Middle frontal gyrus (tissue), 1 donor: ENCODE data around the gene NREP.
"Not testable (repeated sequence)": the region's sequence is repeated elsewhere in the genome, so short reads cannot be mapped to it uniquely, and the experiment has no call there.

Source experiments
- DNase-seq: peaks from one replicate; pipeline ENCODE4 v3.0.0-alpha.2; 2015; ENCODE audit warnings: low spot score; ENCODE audit errors: extremely low spot score

Gene NREP

DNA sequence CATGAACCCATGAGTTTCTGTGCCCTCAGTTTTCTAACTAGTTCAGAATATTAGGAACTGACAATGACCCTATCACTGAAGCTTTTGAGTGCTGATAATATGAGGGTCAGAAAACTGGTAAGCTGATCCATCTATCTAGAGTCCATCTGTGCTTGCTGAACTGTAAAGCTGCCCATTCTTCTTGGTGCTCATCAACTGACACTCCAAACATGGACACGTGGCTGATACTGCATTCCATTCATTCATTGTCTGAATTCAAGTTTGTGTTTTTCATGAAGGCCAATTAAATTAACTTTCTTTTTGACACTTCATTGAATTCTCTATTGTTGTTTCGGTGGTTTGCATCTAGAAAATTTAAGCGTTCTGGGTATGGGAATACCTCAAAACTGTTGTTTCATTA is 17.6 kb downstream of the NREP start:
- DNase-seq = no peak

DNA sequence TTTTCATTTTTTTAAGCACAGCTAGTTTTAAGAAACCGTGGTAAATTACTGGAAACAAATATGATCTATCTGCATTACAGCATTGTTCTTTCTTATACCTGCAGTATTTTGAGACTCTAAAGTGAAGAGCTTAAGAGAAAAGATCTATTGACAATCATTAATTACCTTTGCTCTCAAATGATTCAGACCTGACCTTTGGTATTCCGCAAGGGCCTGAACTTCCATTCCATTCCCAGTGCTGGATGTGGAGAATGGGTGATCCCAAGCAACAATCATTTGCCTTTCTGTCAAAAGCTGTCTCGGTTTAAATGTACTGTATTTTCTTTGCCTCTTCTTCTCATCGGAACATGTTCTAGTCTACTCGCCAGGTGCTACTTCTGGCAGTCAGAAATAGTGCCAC is 18.9 kb downstream of the NREP start:
- no peak for DNase-seq

DNA sequence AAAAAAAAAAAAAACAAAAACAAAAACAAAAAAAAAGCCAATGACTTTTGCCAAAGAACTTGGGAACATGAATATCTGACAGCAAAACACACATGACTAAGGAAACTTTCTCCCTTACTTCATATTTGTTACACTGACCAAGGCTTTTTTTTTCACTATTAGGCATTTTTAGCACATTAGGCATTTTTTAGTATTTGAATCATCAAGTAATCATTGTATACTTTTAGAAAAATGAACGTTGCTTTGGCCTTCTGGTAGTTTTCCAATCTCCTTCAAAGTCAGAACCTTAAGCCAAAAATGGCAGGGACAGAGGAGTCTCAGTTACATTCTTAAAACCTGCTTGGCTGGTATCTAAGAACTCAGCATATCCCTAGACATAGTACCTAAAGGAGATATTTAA is 19.3 kb downstream of the NREP start:
- no peak for DNase-seq

DNA sequence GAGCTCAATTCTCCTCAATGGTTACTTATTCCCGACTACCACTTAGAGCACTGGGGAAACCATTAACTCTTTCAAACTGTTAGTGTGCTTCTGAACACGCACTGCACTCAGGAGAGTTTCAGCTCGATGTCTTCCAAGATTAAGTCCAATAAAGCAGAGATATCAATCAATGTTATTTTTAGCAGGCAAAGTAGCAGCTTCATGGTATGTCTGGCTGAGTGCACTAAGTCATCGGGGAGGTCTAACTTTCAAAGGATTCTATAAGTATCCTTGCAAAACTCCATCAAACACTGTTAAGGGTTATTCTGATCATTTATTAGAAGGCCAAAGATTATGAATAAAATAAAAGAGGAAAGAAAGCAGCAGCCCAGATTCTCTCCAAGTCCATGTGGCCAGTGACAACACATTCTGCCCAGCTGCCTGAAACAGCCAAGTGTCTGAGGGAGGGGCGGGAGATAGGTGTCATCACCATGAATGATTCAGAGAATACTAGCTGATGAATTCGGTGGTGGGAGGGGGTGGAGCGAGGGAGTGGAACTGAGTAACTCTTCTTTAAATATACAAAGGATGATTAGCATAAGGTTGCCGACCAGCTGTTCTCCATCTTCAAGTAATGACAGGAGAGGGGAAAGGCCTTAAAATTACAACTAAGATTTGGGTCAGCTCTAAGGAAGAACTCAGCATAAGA is 21.3 kb downstream of the NREP start:
- DNase-seq = no peak

DNA sequence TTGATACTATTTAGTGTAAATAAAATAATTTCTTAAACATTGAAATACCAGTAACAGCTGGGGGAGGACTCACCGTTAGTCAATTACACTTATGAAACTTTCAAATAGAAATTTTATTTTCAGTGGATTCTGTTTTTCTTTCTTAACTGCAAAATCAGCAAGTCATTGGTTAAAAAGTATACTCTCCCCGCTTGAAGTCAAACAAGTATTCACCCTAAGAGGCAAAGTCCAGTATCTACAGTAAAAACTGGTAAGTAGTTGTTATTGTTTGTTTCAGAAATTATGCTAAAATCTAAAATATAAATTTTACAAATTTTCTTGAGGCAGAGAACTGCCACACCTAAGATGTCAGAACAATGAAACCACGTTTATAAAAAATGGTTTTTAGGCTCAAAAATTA is 22.4 kb downstream of the NREP start:
- no peak for DNase-seq

DNA sequence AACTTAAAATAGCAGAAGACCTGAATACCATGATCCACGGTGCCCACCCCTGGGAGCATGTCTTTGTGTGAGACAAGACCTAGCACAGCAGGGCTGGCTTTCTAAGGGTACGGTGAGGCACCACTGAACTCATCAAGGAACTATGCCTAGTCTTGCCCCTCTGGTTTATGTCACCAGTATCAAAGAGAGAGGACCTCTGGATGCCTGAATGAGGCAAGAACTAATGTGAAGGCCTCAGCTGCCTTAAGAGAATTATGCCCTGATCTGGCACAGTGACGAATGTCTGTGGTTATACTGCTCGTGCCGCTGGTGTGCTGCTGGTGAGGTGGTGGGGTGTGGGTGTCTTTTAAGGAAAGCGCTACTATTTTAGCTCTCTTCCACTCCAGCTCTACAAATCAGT is 23.0 kb downstream of the NREP start:
- no peak for DNase-seq

DNA sequence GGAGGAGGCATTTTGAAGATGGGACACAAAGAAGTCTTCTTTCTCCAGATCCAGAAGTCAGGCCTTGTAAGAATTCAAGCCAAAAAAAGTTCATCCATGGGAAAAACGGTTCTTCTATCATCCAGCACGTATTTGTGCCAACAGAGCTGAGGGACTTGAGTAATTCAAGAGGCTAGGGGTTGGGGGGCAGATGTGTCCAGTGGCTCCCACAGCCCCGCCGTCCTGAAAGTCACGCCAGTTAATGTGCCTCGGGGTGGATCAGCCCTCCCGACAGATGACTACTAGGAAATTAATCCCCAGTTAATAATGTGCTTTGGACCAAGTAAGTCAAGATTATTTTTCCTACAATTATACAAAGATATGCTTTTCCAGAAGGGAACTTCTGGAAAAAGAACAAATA is 23.4 kb downstream of the NREP start:
- DNase-seq = no peak

DNA sequence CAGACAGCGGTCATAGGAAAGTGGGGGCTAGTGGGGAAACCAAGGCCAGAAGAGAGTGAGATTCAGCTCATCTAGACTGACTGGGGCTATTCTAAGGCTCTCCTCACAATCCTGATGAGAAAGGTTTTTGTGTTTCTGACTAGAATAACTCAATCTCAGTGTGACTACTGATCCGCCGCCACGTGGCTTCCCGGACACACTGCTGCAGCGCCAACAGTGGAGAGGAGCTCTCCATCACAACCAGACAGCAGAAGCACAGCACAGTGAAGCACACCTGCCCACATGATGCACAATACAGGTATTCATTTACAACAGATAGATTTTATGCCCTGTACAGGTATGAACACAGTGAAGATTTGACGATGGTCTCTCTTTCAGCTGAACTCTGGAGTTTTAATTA is 25.4 kb downstream of the NREP start:
- DNase-seq = no peak

DNA sequence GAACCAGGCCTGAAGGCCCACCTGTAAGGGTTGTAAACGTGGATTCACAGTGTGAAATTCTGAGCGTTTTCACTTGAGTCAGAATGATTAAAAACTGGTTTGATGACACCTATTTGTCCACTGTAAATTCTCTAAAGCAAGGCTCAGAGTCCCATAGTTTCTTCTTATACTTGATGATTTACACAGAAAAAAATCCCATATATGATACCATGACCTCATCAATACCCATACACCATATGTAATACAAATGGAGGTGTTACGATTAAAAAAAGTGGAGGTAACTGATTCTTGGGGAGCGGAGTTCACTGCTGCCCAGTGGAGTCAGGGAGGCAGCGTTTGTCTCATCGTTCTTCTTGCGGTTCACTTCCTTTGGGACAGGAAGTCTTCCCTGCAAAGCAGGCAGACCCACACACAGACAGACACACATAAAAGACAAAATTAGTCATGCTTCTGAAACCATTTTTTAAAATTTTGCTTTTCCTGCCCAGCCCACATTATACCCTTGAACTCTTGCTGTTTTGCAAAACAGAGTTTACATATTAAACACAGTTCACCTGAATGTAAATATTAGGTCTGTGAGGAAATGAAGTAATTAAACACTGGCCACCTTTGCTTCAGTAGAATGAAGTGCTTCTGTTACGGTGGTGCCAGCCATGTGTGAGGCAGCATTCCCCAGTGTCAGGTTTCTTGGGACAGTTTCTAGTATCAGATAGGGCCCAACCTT is 26.2 kb downstream of the NREP start:
- no peak for DNase-seq

DNA sequence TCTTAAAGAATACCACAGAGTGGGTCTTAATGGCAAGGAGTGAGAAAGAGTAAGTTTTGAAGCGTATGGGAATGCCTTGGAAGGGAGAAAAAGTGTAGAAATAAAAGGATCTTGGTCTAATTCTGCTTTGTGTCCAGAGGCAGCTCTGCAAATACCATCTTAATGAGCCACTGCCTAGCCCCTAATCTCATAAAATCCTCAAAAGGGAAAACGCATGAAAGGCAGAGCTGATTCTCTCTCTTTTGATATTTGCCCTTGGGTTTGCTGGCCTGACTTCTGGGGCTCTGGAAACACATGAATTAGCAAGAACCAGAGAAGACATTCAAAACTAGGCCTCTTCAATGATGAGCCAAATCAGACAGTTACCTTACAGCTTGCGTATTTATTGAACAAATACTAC is 28.1 kb downstream of the NREP start:
- no peak for DNase-seq

DNA sequence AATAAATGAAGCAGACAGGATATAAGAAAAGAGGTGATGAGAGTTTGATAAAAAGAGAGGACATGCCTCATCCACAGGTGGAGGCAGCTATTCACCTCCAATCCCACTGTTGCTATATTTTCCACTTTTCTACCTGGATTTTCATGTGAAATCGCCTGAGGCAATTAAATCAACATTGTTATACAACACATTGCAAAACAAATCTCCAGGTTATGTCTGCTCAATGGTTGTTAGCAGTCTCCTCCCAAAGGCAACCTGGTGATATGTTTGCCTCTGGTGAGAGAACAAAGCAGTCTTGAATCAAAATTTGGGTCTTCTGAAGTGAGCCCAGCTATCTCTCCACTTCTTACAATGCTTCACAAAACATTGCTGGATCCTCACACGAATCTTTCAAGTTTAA is 30.0 kb downstream of the NREP start:
- DNase-seq = no peak

DNA sequence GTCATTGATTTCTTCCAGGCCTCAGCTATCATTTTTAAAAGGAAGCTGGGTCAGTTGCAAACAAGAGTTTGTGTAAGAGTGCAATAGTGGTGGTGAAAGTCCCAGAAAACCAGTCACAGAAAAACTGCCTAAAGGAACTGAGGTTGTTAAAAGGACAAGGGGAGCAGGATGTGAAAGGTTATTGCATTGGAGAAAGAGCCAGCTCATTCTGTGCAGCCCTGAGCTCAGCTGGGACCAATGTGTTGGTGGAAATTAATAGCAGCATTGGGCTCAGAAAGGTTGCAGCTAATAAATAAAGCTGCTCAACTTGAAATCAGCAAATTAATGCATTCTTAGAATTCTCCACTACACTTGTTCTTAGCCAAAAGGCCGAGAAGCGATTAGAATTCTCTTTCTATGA is 34.9 kb downstream of the NREP start:
- no peak for DNase-seq

DNA sequence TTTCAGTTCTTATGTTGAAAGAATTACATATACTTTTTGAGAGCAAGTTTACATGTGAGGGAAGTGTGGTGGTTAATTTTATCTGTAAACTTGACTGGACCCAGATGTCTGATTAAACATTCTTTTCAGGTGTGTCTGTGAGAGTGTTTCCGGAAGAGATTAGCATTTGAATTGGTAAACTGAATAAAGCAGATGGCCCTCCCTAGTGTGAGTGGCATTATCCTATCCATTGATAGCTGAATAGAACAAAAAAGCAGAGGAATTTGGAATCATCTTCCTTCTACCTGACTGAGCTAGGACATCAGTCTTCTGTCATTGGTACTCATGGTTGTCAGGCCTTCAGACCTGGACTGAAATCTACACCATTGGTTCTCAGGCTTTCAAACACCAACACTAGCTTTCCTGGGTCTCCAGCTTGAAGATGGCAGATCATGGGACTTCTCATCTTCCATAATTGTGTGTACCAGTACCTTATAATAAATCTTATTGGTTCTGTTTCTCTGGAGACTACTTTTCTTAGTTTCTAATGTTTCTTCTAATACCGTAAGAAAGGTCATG is 36.6 kb downstream of the NREP start:
- no peak for DNase-seq

DNA sequence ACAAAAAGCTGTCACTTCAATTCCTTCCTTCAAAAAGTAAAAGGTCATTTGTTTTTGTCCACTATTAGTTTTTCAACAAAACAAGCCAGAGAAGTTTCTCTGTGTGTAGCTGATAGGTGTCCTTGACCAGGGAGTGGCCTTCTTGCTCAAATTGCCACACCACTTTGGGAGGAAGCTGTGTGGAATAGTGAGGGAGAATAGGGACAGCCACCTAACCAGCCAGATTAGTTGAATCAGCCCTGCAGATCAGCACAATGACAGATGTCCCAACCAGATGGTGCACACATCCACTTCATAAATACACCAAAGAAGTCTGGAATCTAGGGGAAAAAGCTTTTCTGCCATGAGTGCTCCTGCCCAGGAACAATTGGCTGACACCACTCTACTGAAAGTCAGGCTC is 37.2 kb downstream of the NREP start:
- DNase-seq = no peak

DNA sequence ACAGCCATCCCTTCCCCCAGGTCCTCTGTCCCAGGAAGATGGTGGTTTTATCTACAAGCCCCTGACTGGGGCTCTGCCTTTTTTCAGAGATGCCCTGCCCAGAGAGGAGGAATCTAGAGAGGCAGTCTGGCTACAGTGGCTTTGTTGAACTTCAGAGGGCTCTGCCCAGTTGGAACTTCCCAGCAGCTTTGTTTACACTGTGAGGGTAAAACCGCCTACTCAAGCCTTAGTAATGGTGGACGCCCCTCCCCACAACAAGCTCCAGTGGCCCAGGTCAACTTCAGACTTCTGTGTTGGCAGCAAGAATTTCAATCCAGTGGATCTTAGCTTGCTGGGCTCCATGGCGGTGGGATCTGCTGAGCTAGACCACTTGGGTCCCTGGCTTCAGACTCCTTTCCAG is 40.2 kb downstream of the NREP start:
- not testable (repeated sequence) for DNase-seq

DNA sequence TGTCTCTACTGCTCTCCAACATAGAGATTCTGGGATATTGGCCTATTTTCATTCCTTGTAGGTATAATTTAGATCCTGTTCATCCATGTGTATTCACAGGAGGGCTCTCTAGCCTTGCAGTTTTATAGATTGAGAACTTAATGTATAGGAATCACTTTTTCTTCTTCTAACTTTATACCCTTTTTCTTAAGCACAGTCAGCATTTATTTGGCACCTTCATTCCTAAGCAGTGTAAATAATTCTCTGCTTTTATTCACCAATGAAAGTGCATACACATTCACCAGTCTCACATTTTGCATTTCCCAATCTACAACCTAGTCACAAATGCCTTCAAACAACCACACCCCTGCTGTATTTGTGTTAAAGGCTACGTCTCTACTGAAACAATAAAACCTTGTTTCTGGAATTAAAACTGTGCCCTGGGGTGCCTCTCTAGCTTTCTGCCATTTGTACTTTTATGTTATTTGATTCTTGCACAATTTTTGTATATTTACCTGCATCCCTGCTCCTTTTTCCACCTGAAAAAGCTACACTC is 49.3 kb downstream of the NREP start:
- no peak for DNase-seq

DNA sequence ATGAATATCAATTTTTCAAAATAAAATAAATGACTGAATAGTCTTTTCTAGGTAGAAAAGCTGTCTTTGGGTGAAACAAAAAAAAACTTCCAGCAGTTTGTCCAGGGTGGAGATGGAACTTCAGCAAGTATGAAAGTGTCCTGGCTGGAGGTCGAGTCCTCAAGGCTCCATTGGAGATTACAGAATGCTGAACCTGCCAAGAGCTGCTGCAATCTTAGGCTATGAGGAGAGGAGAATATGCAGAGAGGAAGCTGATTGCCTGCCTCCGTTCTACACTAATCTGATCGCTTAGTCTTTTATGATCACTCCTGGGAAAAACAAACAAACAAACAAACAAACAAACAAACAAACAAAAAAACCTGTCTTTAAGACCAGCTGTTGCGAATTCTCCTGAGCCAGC is 50.6 kb downstream of the NREP start:
- DNase-seq = no peak

DNA sequence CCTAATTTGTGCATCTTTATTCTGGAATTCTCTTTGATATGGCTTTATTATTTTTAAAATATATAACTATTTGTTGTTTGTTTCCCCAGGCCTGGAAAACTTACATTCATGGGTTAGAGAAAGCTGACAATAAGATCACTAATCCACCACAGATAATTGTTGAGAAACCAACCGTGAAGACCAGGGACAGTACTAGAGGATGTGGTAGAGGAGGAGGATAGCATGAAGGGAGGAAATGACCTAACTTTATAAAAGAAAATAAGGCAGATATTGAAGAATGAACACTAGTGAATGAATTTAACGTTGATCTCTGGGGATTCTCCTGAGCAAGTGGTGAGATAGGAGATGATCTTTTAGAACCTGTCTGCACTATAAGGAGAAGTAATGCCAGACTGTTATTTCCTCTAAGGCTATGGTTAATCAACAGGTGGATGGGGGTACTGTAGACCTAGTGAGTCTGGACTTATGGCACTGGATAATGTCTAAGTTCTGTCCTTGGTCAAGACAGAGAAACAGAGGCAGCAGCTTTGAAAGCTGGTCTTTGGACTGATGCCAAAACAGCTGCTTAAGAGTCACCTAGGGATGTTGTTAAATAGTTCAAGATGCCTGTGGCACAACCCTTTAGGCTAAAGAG is 52.4 kb downstream of the NREP start:
- DNase-seq = no peak

DNA sequence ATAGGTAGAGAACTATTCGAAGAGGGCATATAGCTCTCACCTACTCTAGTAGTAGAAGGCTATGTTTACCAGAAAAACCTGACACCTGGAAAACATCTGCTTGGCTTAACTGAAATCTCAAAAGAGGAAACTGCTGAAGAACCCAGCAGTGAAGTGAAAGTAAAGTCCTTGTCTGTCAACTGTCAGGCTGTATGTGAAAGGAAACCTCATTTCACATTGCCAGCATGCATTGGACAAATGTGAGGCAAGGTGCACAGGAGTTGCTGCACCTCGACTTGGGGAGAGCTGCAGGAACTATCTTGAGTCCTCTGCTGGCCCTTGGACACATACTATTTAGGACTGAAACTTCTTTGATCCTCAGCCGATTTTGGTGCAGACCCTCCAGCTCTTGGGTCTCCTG is 53.3 kb downstream of the NREP start:
- DNase-seq = no peak

DNA sequence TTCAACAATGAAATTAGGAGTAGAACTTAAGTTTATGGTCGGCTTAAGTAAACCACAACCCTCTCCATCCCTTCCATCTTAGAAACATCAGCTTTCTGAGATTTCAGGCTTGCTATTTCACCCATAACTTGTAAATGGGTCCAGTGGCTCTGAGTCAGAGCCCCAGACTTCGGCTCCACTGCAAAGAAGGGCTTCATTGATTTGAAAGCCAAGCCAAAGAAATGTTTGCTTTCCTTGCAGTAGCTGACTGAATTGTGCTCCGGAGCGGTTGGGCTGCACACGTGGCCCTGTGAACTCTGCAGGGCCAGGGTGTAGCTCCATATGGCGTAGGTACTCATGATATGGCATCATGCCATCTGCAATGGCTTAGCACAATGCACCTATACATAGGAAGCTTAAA is 57.0 kb downstream of the NREP start:
- DNase-seq = no peak

DNA sequence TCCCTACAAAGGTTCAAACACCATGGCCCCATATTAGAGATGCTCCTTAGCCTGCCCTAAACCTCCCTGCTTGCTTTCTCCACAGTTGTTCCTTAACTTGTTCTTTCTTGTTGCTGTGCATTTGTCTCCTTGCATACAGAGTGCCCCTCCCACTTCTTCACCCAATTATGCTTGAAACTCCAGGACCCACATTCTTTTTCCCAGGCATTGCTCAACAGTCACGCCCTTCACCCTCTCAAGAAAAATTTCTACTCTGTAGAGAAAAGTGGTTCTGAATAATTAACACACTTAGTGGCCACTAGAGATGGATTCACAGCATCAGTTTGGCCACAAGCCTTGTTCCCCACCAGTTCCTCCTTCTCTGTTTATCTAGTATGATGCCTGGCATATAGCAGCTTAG is 57.7 kb downstream of the NREP start:
- no peak for DNase-seq
